OCI-LY7 (cell line): ENCODE results near the gene IL4I1.

Experiments
- EZH2phosphoT487 ChIP-seq: fragments of 200-600 bp; sonication (generic); IDR thresholded peaks from 2 replicates; pipeline ENCODE4 v1.6.1; 2018; ENCODE audit warnings: low read depth, borderline replicate concordance, mild to moderate bottlenecking, mixed run types, antibody characterized with exemption, low read length, moderate library complexity, mixed read lengths
- TF ChIP-seq, protein P1 (sequence below): fragments of 200-600 bp; sonication (generic); conservative IDR thresholded peaks from 2 replicates; pipeline ENCODE4 v1.5.1; 2014; ENCODE audit warnings: mild to moderate bottlenecking, antibody characterized with exemption, low read length, moderate library complexity, mixed read lengths

DNA sequence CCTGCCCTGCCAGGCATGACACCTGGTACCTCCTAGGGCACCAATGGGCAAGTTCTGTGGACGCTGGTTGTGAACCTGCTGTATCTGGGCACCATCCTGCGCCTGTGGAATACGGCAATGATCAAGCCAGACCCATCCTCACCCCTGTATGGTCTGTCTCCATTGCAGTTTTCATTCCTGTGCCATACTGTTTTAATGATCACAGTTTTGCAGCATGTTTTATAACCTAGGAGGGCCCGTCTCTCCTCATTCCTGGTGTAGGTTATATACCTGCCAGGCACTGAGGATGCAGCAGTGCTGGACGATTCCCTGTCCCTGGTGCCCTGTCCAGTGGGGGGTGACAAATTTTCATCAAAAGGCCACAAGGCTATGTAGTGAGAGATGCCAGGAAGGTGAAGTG is 13.6 kb downstream of the IL4I1 start:
- TF ChIP-seq, protein P1, sequence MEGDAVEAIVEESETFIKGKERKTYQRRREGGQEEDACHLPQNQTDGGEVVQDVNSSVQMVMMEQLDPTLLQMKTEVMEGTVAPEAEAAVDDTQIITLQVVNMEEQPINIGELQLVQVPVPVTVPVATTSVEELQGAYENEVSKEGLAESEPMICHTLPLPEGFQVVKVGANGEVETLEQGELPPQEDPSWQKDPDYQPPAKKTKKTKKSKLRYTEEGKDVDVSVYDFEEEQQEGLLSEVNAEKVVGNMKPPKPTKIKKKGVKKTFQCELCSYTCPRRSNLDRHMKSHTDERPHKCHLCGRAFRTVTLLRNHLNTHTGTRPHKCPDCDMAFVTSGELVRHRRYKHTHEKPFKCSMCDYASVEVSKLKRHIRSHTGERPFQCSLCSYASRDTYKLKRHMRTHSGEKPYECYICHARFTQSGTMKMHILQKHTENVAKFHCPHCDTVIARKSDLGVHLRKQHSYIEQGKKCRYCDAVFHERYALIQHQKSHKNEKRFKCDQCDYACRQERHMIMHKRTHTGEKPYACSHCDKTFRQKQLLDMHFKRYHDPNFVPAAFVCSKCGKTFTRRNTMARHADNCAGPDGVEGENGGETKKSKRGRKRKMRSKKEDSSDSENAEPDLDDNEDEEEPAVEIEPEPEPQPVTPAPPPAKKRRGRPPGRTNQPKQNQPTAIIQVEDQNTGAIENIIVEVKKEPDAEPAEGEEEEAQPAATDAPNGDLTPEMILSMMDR = no peak
- TF ChIP-seq EZH2phosphoT487 = no peak
